ENCODE results near the gene COPZ2.
"Not testable (repeated sequence)": the region's sequence is repeated elsewhere in the genome, so short reads cannot be mapped to it uniquely, and the experiment has no call there.

COPZ2 gene

DNA sequence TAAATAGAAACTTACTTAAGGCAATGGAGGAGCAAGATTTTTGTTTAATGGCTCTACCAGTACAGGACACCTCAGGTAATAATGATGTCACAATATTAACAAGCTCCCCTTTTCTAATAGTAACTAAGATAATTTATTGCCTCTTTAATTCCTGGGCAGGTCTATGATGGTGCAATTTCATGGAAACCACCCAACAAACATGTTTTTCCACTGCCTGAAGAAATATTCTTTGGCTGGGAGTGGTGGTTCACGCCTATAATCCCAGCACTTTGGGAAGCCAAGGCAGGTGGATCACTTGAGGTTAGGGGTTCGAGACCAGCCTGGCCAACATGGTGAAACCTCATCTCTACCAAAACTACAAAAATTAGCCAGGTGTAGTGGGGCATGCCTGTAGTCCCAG, 30.2 kb upstream of the COPZ2 start:
- H3K4me3 ChIP-seq (ENCODE audit: low read length in 2 of 2); H3K9me3 ChIP-seq (ENCODE audit: control insufficient read depth in 2 of 2, low read length in 2 of 2); H3K27me3 ChIP-seq (ENCODE audit: control insufficient read depth in 2 of 2, insufficient read depth in 2 of 2, low read length in 2 of 2); H3K4me1 ChIP-seq (ENCODE audit: control insufficient read depth in 2 of 2, insufficient read depth in 2 of 2, low read length in 2 of 2); H3K27ac ChIP-seq (ENCODE audit: low read depth in 2 of 2, low read length in 2 of 2); H3K9ac ChIP-seq (ENCODE audit: low read depth in 1 of 2, low read length in 2 of 2): not testable (repeated sequence)
- peaks cover 46 to 65% of the 10 kb centered on the region in 2 donors for H3K36me3 ChIP-seq (ENCODE audit: control insufficient read depth in 2 of 2, insufficient read depth in 2 of 2, low read length in 2 of 2)

DNA sequence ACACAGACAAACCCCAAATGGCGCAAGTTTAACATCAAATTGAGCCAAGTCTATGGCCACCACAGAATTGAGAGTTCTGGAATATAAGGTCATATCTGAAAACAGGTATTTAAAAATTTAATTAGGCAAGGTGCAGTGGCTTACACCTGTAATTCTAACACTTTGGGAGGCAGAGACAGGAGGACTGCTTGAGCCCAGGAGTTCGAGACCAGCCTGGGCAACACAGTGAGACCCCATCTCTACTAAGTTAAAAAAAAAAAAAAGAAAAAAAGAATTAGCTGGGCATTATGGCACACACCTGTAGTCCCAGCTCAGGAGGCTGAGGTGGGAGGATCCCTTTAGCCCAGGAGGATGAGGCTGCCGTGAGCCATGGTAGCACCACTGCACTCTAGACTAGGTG, 29.6 kb upstream of the COPZ2 start:
- no peak overlapping the region for H3K27ac ChIP-seq (ENCODE audit: low read depth in 2 of 2, low read length in 2 of 2)
- peaks cover 50 to 69% of the 10 kb centered on the region in 2 donors for H3K36me3 ChIP-seq (ENCODE audit: control insufficient read depth in 2 of 2, insufficient read depth in 2 of 2, low read length in 2 of 2)
- no peaks in the 10 kb centered on the region for H3K4me1 ChIP-seq (ENCODE audit: control insufficient read depth in 2 of 2, insufficient read depth in 2 of 2, low read length in 2 of 2)
- H3K9me3 ChIP-seq (ENCODE audit: control insufficient read depth in 2 of 2, low read length in 2 of 2), result no peaks in the 10 kb centered on the region
- H3K4me3 ChIP-seq (ENCODE audit: low read length in 2 of 2), result no peak overlapping the region
- H3K27me3 ChIP-seq (ENCODE audit: control insufficient read depth in 2 of 2, insufficient read depth in 2 of 2, low read length in 2 of 2), result no peaks in the 10 kb centered on the region
- no peak overlapping the region for H3K9ac ChIP-seq (ENCODE audit: low read depth in 1 of 2, low read length in 2 of 2)

DNA sequence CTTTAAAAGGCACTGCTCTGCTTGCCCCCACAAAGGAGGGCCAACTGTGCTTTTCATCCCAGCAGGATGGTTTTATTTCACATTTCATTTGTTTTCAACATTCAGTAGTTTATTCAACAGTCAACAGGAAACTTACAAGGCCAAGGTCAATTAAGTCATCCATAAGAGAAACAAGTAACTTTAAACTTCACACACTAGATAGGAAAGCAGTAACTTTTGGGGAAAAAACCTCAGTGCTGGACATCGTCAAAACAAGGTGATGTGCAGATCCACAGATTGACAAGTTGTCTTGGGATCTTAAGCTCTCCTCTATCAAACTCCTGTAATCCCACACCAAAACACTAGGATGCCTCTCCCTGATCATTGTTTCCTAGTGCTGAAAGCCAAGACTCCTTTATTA, 29.1 kb upstream of the COPZ2 start:
- peaks cover 55 to 73% of the 10 kb centered on the region in 2 donors for H3K36me3 ChIP-seq (ENCODE audit: control insufficient read depth in 2 of 2, insufficient read depth in 2 of 2, low read length in 2 of 2)
- H3K4me1 ChIP-seq (ENCODE audit: control insufficient read depth in 2 of 2, insufficient read depth in 2 of 2, low read length in 2 of 2), result no peaks in the 10 kb centered on the region

DNA sequence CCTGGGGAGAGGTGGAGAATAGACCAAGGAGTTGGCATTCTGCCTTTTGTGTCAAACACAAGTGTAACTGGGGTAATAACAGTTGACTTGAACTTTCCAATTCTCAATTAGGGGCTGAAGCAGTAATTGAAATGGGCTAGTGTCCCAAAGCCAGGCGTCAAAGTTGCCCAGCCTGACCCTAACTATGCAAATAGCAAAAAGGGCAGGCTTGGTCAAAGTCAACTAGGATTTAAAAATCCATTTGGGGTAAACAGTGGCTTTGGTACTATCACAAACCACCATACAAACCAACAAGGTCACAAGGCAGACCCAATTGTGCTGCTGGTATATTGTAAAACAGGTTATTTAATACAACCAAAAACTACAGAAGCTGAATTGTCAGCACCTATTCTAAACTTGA, 28.6 kb upstream of the COPZ2 start:
- Histone ChIP-seq H3K27me3 (ENCODE audit: control insufficient read depth in 2 of 2, insufficient read depth in 2 of 2, low read length in 2 of 2) (no peaks in the 10 kb centered on the region), H3K4me3 (ENCODE audit: low read length in 2 of 2) (no peak overlapping the region), H3K9me3 (ENCODE audit: control insufficient read depth in 2 of 2, low read length in 2 of 2) (no peaks in the 10 kb centered on the region), H3K36me3 (ENCODE audit: control insufficient read depth in 2 of 2, insufficient read depth in 2 of 2, low read length in 2 of 2) (peaks cover 55 to 72% of the 10 kb centered on the region in 2 donors), H3K9ac (ENCODE audit: low read depth in 1 of 2, low read length in 2 of 2) (no peak overlapping the region), H3K27ac (ENCODE audit: low read depth in 2 of 2, low read length in 2 of 2) (no peak overlapping the region), H3K4me1 (ENCODE audit: control insufficient read depth in 2 of 2, insufficient read depth in 2 of 2, low read length in 2 of 2) (no peaks in the 10 kb centered on the region)

More for the DNA sequence above, 29.1 kb upstream of the COPZ2 start:
- Histone ChIP-seq H3K9ac (ENCODE audit: low read depth in 1 of 2, low read length in 2 of 2) (no peak overlapping the region), H3K27me3 (ENCODE audit: control insufficient read depth in 2 of 2, insufficient read depth in 2 of 2, low read length in 2 of 2) (no peaks in the 10 kb centered on the region), H3K9me3 (ENCODE audit: control insufficient read depth in 2 of 2, low read length in 2 of 2) (no peaks in the 10 kb centered on the region), H3K4me3 (ENCODE audit: low read length in 2 of 2) (no peak overlapping the region), H3K27ac (ENCODE audit: low read depth in 2 of 2, low read length in 2 of 2) (no peak overlapping the region)

DNA sequence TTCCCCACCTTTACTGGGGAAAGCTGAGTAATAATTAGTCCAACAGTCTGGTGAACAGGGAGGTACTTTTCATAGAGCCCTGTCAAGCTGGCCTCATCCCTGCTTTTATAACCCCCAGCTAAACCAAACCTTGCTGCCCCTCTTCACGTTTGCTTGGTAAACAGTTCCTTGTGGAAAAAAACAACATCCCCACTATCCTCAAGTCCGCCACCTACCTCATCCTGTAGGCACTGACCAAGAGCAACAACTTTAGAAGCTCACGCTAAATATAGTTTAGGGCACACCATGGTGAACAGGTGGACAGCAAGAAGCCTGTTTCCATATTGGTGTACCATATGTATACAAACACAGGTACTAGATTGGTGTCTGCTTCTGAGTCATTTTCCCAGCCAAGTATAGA, 27.0 kb upstream of the COPZ2 start:
- H3K27ac ChIP-seq (ENCODE audit: low read depth in 2 of 2, low read length in 2 of 2), result no peak overlapping the region
- H3K36me3 ChIP-seq (ENCODE audit: control insufficient read depth in 2 of 2, insufficient read depth in 2 of 2, low read length in 2 of 2), result peaks cover 56 to 68% of the 10 kb centered on the region in 2 donors
- H3K4me3 ChIP-seq (ENCODE audit: low read length in 2 of 2), result no peak overlapping the region
- H3K9me3 ChIP-seq (ENCODE audit: control insufficient read depth in 2 of 2, low read length in 2 of 2), result no peaks in the 10 kb centered on the region
- H3K27me3 ChIP-seq (ENCODE audit: control insufficient read depth in 2 of 2, insufficient read depth in 2 of 2, low read length in 2 of 2), result no peaks in the 10 kb centered on the region
- peaks cover 0 to 2% of the 10 kb centered on the region in 2 donors for H3K4me1 ChIP-seq (ENCODE audit: control insufficient read depth in 2 of 2, insufficient read depth in 2 of 2, low read length in 2 of 2)
- H3K9ac ChIP-seq (ENCODE audit: low read depth in 1 of 2, low read length in 2 of 2), result no peak overlapping the region

DNA sequence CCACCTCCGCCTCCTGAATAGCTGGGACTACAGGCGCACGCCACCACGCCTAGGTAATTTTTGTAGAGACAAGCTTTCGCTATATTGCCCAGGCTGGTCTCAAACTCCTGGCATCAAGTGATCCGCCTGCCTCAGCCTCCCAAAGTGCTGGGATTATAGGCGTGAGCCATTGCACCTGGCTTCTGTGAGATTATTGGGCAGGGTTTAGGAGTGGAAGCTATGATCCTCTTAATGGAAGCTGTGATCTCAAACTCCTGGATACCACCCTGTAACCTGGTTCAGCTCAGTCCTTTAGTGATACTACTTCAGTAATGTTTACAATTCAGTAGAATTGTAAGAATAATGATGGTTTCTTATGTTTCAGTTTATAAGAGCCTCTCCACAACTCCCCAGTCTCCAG, 24.7 kb upstream of the COPZ2 start:
- Histone ChIP-seq H3K27me3 (ENCODE audit: control insufficient read depth in 2 of 2, insufficient read depth in 2 of 2, low read length in 2 of 2) (no peaks in the 10 kb centered on the region), H3K27ac (ENCODE audit: low read depth in 2 of 2, low read length in 2 of 2) (no peak overlapping the region), H3K9ac (ENCODE audit: low read depth in 1 of 2, low read length in 2 of 2) (no peak overlapping the region), H3K4me1 (ENCODE audit: control insufficient read depth in 2 of 2, insufficient read depth in 2 of 2, low read length in 2 of 2) (peaks cover 0 to 2% of the 10 kb centered on the region in 2 donors), H3K9me3 (ENCODE audit: control insufficient read depth in 2 of 2, low read length in 2 of 2) (no peaks in the 10 kb centered on the region), H3K36me3 (ENCODE audit: control insufficient read depth in 2 of 2, insufficient read depth in 2 of 2, low read length in 2 of 2) (peaks cover 72 to 80% of the 10 kb centered on the region in 2 donors), H3K4me3 (ENCODE audit: low read length in 2 of 2) (no peak overlapping the region)

DNA sequence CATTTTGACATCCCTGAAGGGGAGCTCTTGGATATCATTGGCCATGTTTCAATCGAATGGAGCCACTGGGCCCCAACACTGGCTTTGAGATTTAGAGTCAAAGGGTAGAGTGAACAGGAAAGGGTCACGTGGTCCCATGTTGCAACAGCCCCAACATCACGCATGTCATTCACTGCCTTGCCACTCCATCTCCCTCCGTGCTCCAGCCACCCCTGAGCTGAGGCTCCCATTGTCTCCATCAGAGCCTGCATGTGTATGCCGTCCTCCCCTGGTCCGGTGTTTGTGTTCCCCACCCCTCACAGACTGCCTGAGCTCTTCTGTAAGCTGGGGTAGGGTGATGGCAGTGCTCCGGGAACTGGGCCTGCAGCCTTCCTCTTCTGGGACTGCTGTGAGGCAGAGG, 22.7 kb upstream of the COPZ2 start:
- Histone ChIP-seq H3K4me1 (ENCODE audit: control insufficient read depth in 2 of 2, insufficient read depth in 2 of 2, low read length in 2 of 2) (peaks cover 0 to 2% of the 10 kb centered on the region in 2 donors), H3K9ac (ENCODE audit: low read depth in 1 of 2, low read length in 2 of 2) (no peak overlapping the region), H3K4me3 (ENCODE audit: low read length in 2 of 2) (no peak overlapping the region), H3K27me3 (ENCODE audit: control insufficient read depth in 2 of 2, insufficient read depth in 2 of 2, low read length in 2 of 2) (no peaks in the 10 kb centered on the region), H3K36me3 (ENCODE audit: control insufficient read depth in 2 of 2, insufficient read depth in 2 of 2, low read length in 2 of 2) (peaks cover 79 to 82% of the 10 kb centered on the region in 2 donors), H3K27ac (ENCODE audit: low read depth in 2 of 2, low read length in 2 of 2) (no peak overlapping the region), H3K9me3 (ENCODE audit: control insufficient read depth in 2 of 2, low read length in 2 of 2) (no peaks in the 10 kb centered on the region)

DNA sequence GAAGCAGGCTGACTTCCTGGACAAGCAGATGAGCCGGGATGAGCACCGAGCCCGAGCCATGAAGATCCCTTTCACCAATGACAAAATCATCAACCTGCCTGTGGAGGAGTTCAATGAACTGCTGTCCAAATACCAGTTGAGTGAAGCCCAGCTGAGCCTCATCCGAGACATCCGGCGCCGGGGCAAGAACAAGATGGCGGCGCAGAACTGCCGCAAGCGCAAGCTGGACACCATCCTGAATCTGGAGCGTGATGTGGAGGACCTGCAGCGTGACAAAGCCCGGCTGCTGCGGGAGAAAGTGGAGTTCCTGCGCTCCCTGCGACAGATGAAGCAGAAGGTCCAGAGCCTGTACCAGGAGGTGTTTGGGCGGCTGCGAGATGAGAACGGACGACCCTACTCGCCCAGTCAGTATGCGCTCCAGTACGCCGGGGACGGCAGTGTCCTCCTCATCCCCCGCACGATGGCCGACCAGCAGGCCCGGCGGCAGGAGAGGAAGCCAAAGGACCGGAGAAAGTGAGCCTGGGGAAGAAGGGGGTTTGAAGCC, 21.6 kb upstream of the COPZ2 start:
- no peak overlapping the region for H3K9ac ChIP-seq (ENCODE audit: low read depth in 1 of 2, low read length in 2 of 2)

DNA sequence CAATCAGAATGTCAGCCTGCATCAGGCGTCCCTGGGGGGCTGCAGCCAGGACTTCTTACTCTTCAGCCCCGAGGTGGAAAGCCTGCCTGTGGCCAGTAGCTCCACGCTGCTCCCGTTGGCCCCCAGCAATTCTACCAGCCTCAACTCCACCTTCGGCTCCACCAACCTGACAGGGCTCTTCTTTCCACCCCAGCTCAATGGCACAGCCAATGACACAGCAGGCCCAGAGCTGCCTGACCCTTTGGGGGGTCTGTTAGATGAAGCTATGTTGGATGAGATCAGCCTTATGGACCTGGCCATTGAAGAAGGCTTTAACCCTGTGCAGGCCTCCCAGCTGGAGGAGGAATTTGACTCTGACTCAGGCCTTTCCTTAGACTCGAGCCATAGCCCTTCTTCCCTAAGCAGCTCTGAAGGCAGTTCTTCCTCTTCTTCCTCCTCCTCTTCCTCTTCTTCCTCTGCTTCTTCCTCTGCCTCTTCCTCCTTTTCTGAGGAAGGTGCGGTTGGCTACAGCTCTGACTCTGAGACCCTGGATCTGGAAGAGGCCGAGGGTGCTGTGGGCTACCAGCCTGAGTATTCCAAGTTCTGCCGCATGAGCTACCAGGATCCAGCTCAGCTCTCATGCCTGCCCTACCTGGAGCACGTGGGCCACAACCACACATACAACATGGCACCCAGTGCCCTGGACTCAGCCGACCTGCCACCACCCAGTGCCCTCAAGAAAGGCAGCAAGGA, 21.0 kb upstream of the COPZ2 start:
- no peaks in the 10 kb centered on the region for H3K9me3 ChIP-seq (ENCODE audit: control insufficient read depth in 2 of 2, low read length in 2 of 2)
- H3K27me3 ChIP-seq (ENCODE audit: control insufficient read depth in 2 of 2, insufficient read depth in 2 of 2, low read length in 2 of 2), result no peaks in the 10 kb centered on the region
- no peak overlapping the region for H3K27ac ChIP-seq (ENCODE audit: low read depth in 2 of 2, low read length in 2 of 2)
- peaks cover 11% of the 10 kb centered on the region in 2 donors for H3K4me1 ChIP-seq (ENCODE audit: control insufficient read depth in 2 of 2, insufficient read depth in 2 of 2, low read length in 2 of 2)
- H3K36me3 ChIP-seq (ENCODE audit: control insufficient read depth in 2 of 2, insufficient read depth in 2 of 2, low read length in 2 of 2), result peaks cover 72 to 78% of the 10 kb centered on the region in 2 donors
- H3K9ac ChIP-seq (ENCODE audit: low read depth in 1 of 2, low read length in 2 of 2), result no peak overlapping the region
- H3K4me3 ChIP-seq (ENCODE audit: low read length in 2 of 2), result no peak overlapping the region

More for the DNA sequence above, 21.6 kb upstream of the COPZ2 start:
- H3K9me3 ChIP-seq (ENCODE audit: control insufficient read depth in 2 of 2, low read length in 2 of 2), result no peaks in the 10 kb centered on the region
- H3K27me3 ChIP-seq (ENCODE audit: control insufficient read depth in 2 of 2, insufficient read depth in 2 of 2, low read length in 2 of 2), result no peaks in the 10 kb centered on the region
- H3K4me3 ChIP-seq (ENCODE audit: low read length in 2 of 2), result no peak overlapping the region
- no peak overlapping the region for H3K27ac ChIP-seq (ENCODE audit: low read depth in 2 of 2, low read length in 2 of 2)
- H3K36me3 ChIP-seq (ENCODE audit: control insufficient read depth in 2 of 2, insufficient read depth in 2 of 2, low read length in 2 of 2), result peaks cover 72 to 75% of the 10 kb centered on the region in 2 donors
- peaks cover 5% of the 10 kb centered on the region in 2 donors for H3K4me1 ChIP-seq (ENCODE audit: control insufficient read depth in 2 of 2, insufficient read depth in 2 of 2, low read length in 2 of 2)

DNA sequence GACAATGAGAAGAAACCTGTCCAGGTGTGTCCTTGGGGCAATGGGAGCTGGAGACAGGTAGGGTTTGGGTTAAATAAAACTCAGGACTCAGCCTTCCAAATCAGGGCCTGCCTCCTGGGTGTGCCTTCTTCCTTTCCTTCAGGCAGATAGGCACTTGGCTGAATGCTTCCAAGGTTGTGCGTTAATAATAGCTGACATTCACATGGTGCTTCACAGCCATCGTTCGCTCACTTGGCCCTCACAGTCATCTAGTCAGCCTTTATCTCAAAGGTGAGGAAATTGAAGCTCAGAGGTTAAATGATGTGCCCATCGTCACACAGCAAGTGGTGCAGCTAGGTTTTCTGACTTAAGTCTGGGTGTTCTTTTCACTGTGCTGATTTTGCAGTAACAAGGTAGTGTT, 20.0 kb upstream of the COPZ2 start:
- Histone ChIP-seq H3K4me3 (ENCODE audit: low read length in 2 of 2) (no peak overlapping the region), H3K9ac (ENCODE audit: low read depth in 1 of 2, low read length in 2 of 2) (no peak overlapping the region), H3K27me3 (ENCODE audit: control insufficient read depth in 2 of 2, insufficient read depth in 2 of 2, low read length in 2 of 2) (no peaks in the 10 kb centered on the region), H3K36me3 (ENCODE audit: control insufficient read depth in 2 of 2, insufficient read depth in 2 of 2, low read length in 2 of 2) (peaks cover 66 to 81% of the 10 kb centered on the region in 2 donors), H3K9me3 (ENCODE audit: control insufficient read depth in 2 of 2, low read length in 2 of 2) (no peaks in the 10 kb centered on the region), H3K4me1 (ENCODE audit: control insufficient read depth in 2 of 2, insufficient read depth in 2 of 2, low read length in 2 of 2) (peaks cover 20 to 21% of the 10 kb centered on the region in 2 donors), H3K27ac (ENCODE audit: low read depth in 2 of 2, low read length in 2 of 2) (no peak overlapping the region)
